ENCODE measurements around the gene NMRAL1.

NMRAL1 gene

GRCh38 chr16:4463522-4464163, 10.8 kb downstream of the NMRAL1 start:
- no peak for DNase-seq

GRCh38 chr16:4461250-4462085, 13.0 kb downstream of the NMRAL1 start:
- no peak for DNase-seq

GRCh38 chr16:4460936-4461249, 13.5 kb downstream of the NMRAL1 start:
- DNase-seq, result no peak

- no peak for DNase-seq
These were observed 18.5 kb downstream of the NMRAL1 start for GRCh38 chr16:4455951-4456350.

GRCh38 chr16:4455081-4455480, 19.3 kb downstream of the NMRAL1 start:
- DNase-seq, result no peak

GRCh38 chr16:4454623-4455022, 19.8 kb downstream of the NMRAL1 start:
- no peak for DNase-seq

- DNase-seq, result no peak
These were observed 21.8 kb downstream of the NMRAL1 start for GRCh38 chr16:4452674-4453073.

- DNase-seq, result no peak
These were observed 23.4 kb downstream of the NMRAL1 start for GRCh38 chr16:4450931-4451519.

- no peak for DNase-seq
These were observed 24.0 kb downstream of the NMRAL1 start for GRCh38 chr16:4450430-4450829.

GRCh38 chr16:4443986-4444385, 30.4 kb downstream of the NMRAL1 start:
- no peak for DNase-seq

GRCh38 chr16:4443271-4443670, 31.2 kb downstream of the NMRAL1 start:
- no peak for DNase-seq

GRCh38 chr16:4442371-4442770, 32.1 kb downstream of the NMRAL1 start:
- DNase-seq, result no peak

- no peak for DNase-seq
These were observed 37.1 kb downstream of the NMRAL1 start for GRCh38 chr16:4437366-4437765.

- DNase-seq, result no peak
These were observed 38.9 kb downstream of the NMRAL1 start for GRCh38 chr16:4435337-4436067.

GRCh38 chr16:4433914-4434787, 40.3 kb downstream of the NMRAL1 start:
- no peak for DNase-seq

GRCh38 chr16:4433228-4433627, 41.2 kb downstream of the NMRAL1 start:
- DNase-seq, result no peak

GRCh38 chr16:4431023-4431422, 43.4 kb downstream of the NMRAL1 start:
- DNase-seq, result no peak

- no peak for DNase-seq
These were observed 45.9 kb downstream of the NMRAL1 start for GRCh38 chr16:4428500-4428899.

- DNase-seq, result no peak
These were observed 47.6 kb downstream of the NMRAL1 start for GRCh38 chr16:4426722-4427372.

- no peak for DNase-seq
These were observed 48.3 kb downstream of the NMRAL1 start for GRCh38 chr16:4426021-4426684.

- DNase-seq, result peak; percentile 62
These were observed 48.9 kb downstream of the NMRAL1 start, which contains the start of gene DNAJA3 for GRCh38 chr16:4425378-4426020. DNAJA3 (plus strand) TSS chr16:4425868; CDS start chr16:4425882, 14 bp downstream.
